ENCODE measurements around the gene PCED1A.

Gene PCED1A

DNA sequence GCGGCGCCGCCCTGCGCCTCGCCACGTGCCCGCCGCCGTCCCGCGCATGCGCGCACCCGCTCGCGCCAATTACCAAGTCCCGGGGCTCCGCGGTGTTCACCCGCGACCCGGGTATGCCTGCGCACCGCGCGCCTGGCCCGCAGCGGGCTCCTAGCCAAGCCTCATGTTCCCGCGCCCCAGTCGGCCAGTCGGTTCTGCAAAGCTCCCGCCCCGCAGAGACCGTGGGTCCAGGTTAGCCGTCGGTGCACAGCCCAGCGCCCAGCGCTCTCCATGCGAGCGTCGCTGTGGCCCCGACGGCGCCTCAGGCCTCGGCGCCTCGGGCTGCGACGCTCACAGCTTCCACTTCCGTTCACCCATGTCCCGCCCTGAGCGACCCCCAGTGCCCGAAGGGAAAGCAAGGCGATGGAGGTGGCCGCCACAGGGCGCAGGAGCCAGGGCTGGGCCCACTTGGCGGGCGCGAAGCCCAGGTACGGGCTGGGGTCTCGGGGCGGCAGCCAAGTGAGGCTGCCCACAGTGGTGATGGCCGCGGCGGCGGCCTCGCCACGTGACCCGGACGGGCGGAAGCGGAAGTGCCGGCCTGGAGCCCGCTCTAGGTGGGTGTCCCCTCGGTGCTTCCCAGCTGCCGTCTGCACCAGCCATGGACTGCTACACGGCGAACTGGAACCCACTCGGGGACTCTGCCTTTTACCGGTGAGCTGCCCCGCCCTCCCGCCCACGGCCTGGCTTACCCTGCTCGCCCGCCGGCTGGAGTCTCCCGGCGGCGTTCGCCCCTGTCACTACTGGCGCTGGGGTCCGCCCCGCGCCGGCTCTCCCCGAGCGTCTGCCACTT is at the start of gene PCED1A, which contains the start of gene VPS16:
Gene PCED1A (minus strand): TSS at position 518 of the 829 bp plus-strand sequence. CDS start 743 bp downstream, outside the sequence.
Gene VPS16 (plus strand): TSS at position 608 of the 829 bp plus-strand sequence. CDS start 30 bp downstream, at position 638.
- peak; percentile 83 for DNase-seq

DNA sequence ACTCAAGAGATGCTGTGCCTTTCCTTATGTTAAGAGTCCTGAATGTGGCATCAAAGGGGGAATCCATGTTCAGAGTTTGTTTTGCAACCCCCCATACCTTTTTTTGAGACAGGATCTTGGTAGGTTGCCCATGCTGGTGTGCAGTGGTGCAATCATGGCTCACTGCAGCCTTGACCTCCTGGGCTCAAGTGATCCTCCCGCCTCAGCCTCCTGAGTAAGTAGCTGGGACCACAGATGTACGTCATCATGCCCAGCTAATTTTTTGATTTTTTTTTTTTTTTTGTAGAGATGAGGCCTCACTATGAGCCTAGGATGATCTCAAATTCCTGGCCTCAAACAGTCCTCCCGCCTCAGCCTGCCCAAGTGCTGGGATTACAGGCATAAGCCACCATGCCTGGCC is 49.3 kb upstream of the PCED1A start:
- DNase-seq, result no peak

GRCh38 chr20:2889209-2889608 is 48.8 kb upstream of the PCED1A start:
- DNase-seq, result no peak

- no peak for DNase-seq
Observed at GRCh38 chr20:2888224-2888955, 47.9 kb upstream of the PCED1A start.

DNA sequence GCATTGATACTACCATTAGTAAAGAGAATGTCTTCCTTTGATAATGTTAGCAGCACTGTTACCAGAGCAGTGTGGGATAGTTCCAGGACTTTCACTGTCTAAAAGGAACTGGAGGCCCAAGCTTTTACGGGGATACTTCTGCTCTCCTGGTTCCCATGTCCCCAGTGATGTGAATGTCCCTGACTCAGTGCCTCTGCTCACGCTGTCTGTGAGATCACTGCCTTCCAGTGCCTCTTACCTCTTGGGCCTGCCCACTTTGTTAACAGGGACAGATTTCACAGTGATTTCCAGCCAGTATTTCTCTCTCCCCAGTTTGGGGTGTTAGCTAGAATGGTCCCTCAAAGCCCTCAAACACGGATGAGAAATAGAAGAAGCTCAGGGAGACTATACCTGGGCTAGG is 47.3 kb upstream of the PCED1A start:
- no peak for DNase-seq

GRCh38 chr20:2883726-2884637 is 43.5 kb upstream of the PCED1A start:
- DNase-seq, result no peak

GRCh38 chr20:2880650-2881049 is 40.2 kb upstream of the PCED1A start:
- no peak for DNase-seq

DNA sequence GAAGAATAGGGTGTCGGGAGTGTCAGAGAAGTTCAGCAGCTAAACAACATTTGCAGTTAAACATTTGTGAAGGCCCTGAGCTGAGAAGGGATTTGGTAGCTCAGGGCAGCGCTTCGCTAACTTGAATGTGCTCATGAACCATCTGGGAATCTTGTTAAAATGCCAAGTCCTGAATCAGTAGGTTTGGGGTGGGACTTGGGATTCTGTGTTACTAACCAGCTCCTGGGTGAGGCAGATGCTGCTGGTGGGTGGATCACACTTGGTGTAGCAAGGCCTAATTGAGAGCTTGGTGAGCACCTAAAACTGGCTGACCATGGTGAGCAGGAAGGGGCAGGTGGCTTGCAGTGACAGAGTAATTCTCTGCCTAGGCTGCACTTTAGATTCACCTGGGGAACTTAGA is 38.7 kb upstream of the PCED1A start:
- no peak for DNase-seq

GRCh38 chr20:2878515-2878914 is 38.1 kb upstream of the PCED1A start:
- no peak for DNase-seq

GRCh38 chr20:2875690-2876203 is 35.3 kb upstream of the PCED1A start:
- no peak for DNase-seq

DNA sequence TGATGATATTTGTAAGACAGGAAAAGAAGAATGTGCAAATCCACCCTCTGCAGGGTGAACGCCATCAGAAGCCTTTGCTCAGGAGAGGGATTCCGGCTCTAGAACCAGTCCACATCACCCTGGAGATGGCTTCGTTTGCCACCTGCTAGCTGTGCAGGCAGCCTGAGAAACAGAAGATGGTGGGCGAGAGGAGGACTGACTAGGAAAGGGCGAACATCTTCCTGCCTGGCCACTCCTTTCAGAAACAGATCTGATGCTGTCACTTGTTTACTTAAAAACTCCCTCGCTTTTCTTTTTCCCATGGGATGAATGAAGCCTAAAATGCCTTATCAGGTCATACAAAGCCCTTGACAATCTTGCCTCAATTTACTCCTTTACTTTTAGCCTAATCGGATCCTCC is 34.0 kb upstream of the PCED1A start:
- no peak for DNase-seq

DNA sequence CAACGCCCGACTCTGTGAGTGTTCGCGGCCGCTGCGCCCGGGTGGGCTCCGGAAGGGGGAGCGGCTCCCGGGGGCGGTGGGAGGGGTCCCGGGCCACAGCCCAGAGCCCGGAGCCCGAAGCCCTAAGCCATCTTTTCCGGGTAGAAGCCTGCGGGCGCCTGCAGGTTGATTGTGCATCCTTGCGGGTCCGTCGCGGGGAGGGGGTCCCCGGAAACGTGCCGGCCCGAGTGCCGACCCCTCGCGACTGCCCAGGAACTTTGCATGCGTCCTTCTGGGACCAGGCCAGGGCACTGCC is 33.2 kb upstream of the PCED1A start:
- peak; percentile 42 for DNase-seq

DNA sequence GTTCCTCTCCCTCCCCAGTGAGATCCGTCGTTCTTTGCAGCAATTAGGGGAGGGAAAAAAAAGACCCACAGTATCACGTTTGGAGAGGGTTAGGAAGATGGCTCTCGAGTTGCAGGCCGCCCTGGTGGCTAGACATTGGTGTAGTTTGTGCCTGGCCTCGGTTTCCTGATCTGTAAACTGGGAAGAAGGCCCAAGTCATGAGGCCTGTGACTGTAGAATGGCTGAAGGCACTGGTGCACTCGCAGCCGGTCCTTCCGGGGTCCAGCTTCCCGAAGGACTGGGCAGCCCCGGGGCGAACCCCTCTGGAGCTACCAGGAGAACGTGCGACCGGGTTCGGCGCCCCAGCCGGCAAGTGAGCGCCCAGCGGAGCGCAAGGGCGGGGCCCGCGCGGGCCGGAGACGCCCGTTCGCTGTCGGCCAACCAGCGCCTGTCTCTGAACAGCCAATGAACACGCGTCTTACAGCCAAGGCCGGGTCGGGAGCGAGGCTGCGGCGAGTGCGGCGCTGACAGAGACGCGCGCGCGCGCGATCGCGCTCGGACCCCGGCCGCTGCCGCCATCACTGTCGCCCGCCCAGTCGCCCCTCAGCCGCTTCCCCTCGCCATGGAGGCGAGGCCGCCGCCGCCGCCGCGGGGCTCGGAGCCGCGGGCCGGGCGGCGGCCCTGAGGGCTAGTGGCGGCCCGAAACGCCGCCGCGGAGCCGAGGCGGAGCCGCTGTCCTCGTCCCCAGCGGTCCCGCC is 32.7 kb upstream of the PCED1A start, which contains the start of gene PTPRA:
Gene PTPRA (plus strand): TSS at position 472 of the 737 bp plus-strand sequence. CDS start 90,797 bp downstream, outside the sequence.
- DNase-seq, result peak; percentile 91

DNA sequence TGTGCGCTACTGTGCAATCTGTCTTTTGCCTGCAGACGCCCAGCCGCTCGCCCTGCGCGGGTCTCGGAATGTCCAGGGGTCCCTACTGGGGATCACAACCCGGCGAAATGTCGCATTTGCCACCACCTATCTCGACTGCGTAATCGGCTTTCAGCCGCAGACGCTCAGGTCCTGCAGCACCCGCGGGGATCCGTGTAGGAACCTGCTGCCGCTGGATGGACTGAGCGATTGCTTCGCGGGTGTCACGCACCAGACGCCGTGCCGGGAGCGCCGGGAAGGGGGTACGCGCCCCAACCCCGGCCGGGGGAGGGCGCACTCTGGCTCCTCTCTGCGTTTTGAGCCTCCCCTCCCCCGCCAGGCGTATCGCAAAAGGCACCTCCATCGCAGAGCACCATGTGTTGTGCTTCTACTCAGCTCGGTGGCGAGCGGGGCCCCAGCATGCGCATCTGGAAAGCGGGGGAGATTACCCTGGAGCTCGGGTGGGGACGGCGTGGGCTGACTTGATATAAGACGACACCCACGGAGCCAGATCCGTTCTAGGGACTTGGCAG is 32.1 kb upstream of the PCED1A start:
- DNase-seq, result peak; percentile 65

GRCh38 chr20:2871661-2872458 is 31.4 kb upstream of the PCED1A start:
- no peak for DNase-seq

- DNase-seq, result no peak
Observed at GRCh38 chr20:2871111-2871465, 30.6 kb upstream of the PCED1A start.

- DNase-seq, result no peak
Observed at GRCh38 chr20:2869381-2869780, 28.9 kb upstream of the PCED1A start.

- no peak for DNase-seq
Observed at GRCh38 chr20:2867081-2867864, 26.8 kb upstream of the PCED1A start.

DNA sequence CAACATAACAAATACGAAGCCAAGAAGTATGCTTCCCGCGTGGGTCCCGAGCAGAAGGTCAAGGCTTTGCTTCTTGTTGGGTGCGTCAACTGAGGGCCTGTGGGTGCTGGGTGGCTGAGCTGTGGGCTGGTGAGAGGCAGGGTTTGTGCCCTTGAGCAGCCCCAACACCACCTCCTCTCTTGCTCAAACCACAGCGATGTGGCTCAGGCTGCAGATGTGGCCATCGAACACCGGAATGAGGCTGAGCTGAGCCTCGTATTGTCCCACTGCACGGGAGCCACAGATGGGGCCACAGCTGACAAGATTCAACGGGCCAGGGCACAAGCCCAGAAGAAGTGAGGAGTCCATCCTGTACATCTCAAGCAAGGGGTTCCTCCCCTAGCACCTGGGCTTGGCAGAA is 25.8 kb upstream of the PCED1A start:
- DNase-seq, result no peak

- DNase-seq, result peak; percentile 52
Observed at GRCh38 chr20:2865630-2866029, 25.2 kb upstream of the PCED1A start.
